ENCODE results near the gene OR4K2. TPM values are rescaled to one million over a fixed set of nuclear protein-coding genes. Genes with fewer than 3 reads are reported as not detected.

The OR4K2 gene
- total RNA-seq, 1 donor from 2014 or later: not detected

GRCh38 chr14:19930617-19931016, 55.7 kb downstream of the OR4K2 start, which contains the start of gene OR4K1:
Gene OR4K1, plus strand, starts transcription at chr14:19930917. Its CDS starts 4,750 bp downstream, at chr14:19935667.
- Histone ChIP-seq H3K36me3 (no peaks in the 10 kb centered on the region), H3K4me3 (no peak within 1 kb of the TSS), H3K27me3 (no peaks in the 10 kb centered on the region), H3K27ac (no peak within 1 kb of the TSS), H3K9me3 (no peaks in the 10 kb centered on the region), H3K4me1 (no peaks in the 10 kb centered on the region)
- DNase-seq (no peak), ATAC-seq (no peak)
- intact Hi-C loops (cut with DNase I): no loop called here
- TF ChIP-seq CTCF (IDR thresholded peaks at IDR 0.05): no peak

Other genes with a start within 250 kb of the OR4K2 start
- gene OR11H2, start 161.3 kb upstream of the OR4K2 start, total RNA-seq: not detected
- gene OR4Q3, start 131.6 kb upstream of the OR4K2 start, total RNA-seq: not detected
- not detected for gene OR4M1, start 101.6 kb upstream of the OR4K2 start, total RNA-seq
- gene OR4N2, start 71.4 kb upstream of the OR4K2 start, total RNA-seq: not detected
- gene OR4K5, start 45.5 kb downstream of the OR4K2 start, total RNA-seq: not detected
- not detected for gene OR4K1, start 55.8 kb downstream of the OR4K2 start, total RNA-seq
- not detected for gene OR4K15, start 100.4 kb downstream of the OR4K2 start, total RNA-seq
- not detected for gene OR4Q2, start 127.0 kb downstream of the OR4K2 start, total RNA-seq
- not detected for gene OR4K14, start 144.2 kb downstream of the OR4K2 start, total RNA-seq
- not detected for gene OR4K13, start 160.9 kb downstream of the OR4K2 start, total RNA-seq
- gene OR4L1, start 184.9 kb downstream of the OR4K2 start, total RNA-seq: not detected
- gene OR4K17, start 235.6 kb downstream of the OR4K2 start, total RNA-seq: not detected

All from upper lobe of right lung (tissue), 1 donor.